Keratinocyte (primary cell): ENCODE data around the gene TMC7. TPM values are rescaled to one million over a fixed set of nuclear protein-coding genes. Genes with fewer than 3 reads are reported as not detected.

Experiments
- DNase-seq: peaks from one replicate; pipeline ENCODE4 v3.0.0-alpha.2; 2011; ENCODE audit warnings: low read depth, missing footprints, low spot score
- FAIRE-seq: peaks from 2 replicates; lab custom pipeline; 2011; peaks lifted over from hg19 to GRCh38; lab: Jason Lieb, UNC
- H2AFZ ChIP-seq: 2 replicates; pipeline ENCODE4 v1.6.0; 2012; ENCODE audit warnings: low read length, control low read depth, inconsistent platforms; ENCODE audit not compliant: control insufficient read depth
- H3K27ac ChIP-seq: 2 replicates; pipeline ENCODE4 v1.5.1; 2011; ENCODE audit warnings: low read length; ENCODE audit not compliant: control insufficient read depth, insufficient read depth
- H3K27me3 ChIP-seq: 3 replicates; pipeline ENCODE4 v1.6.0; 2011; ENCODE audit warnings: low read length; ENCODE audit not compliant: control insufficient read depth, insufficient read depth; ENCODE audit errors: extremely low read depth
- H3K36me3 ChIP-seq, 2 experiments: 2 replicates in 1 of 2; 3 replicates in 1 of 2; pipeline ENCODE4 v1.5.1; 2011; ENCODE audit warnings: low read length in 2 of 2, mild to moderate bottlenecking in 1 of 2; ENCODE audit not compliant: control insufficient read depth in 2 of 2, insufficient read depth in 2 of 2; ENCODE audit errors: extremely low read depth in 1 of 2
- H3K4me1 ChIP-seq: 3 replicates; pipeline ENCODE4 v1.5.1; 2011; ENCODE audit warnings: low read length; ENCODE audit not compliant: control insufficient read depth, insufficient read depth; ENCODE audit errors: extremely low read depth
- H3K4me2 ChIP-seq: 3 replicates; pipeline ENCODE4 v1.6.0; 2011; ENCODE audit warnings: low read depth, low read length; ENCODE audit not compliant: control insufficient read depth, insufficient read depth; ENCODE audit errors: extremely low read depth
- H3K4me3 ChIP-seq, 3 experiments: fragments of 200-600 bp in 1 of 3; sonication (generic) in 1 of 3; 2 replicates in 2 of 3; 3 replicates in 1 of 3; pipeline ENCODE4 v1.5.1; 2011 to 2016; ENCODE audit warnings: low read length in 3 of 3, mild to moderate bottlenecking in 3 of 3, control low read depth in 2 of 3, inconsistent platforms in 1 of 3, low read depth in 1 of 3, mixed read lengths in 1 of 3, mixed run types in 1 of 3, moderate library complexity in 1 of 3; ENCODE audit not compliant: control insufficient read depth in 2 of 3, insufficient read depth in 2 of 3; ENCODE audit errors: extremely low read depth in 1 of 3
- H3K79me2 ChIP-seq: 2 replicates; pipeline ENCODE4 v1.6.0; 2012; ENCODE audit warnings: low read length; ENCODE audit not compliant: control insufficient read depth, insufficient read depth
- H3K9ac ChIP-seq: 3 replicates; pipeline ENCODE4 v1.6.0; 2011; ENCODE audit warnings: low read length; ENCODE audit not compliant: control insufficient read depth, insufficient read depth; ENCODE audit errors: extremely low read depth
- H3K9me1 ChIP-seq: 3 replicates; pipeline ENCODE4 v1.6.0; 2011; ENCODE audit warnings: low read length; ENCODE audit not compliant: control insufficient read depth, insufficient read depth; ENCODE audit errors: extremely low read depth
- H3K9me3 ChIP-seq: 2 replicates; pipeline ENCODE4 v1.5.1; 2012; ENCODE audit warnings: low read depth, low read length; ENCODE audit not compliant: control insufficient read depth
- H4K20me1 ChIP-seq: 3 replicates; pipeline ENCODE4 v1.6.0; 2011; ENCODE audit warnings: low read length; ENCODE audit not compliant: control insufficient read depth, insufficient read depth; ENCODE audit errors: extremely low read depth
- EZH2 ChIP-seq: IDR thresholded peaks from one replicate; pipeline ENCODE4 v1.6.1; 2012; ENCODE audit warnings: inconsistent platforms, mild to moderate bottlenecking, low read length, moderate library complexity
- dilution Hi-C: fragments of 300-500 bp; cut with MboI; formaldehyde crosslinking; loops from one replicate; pipeline ENCODE4 v1.7.0; 2020; ENCODE audit warnings: low sequenced_read_pairs; ENCODE audit not compliant: extremely low pct_ligation_motif_present
- polyA plus RNA-seq, 5 experiments: library from polyadenylated mRNA; depleted of rRNA in 3 of 5; stranded (reverse) in 3 of 5; stranded (forward) in 1 of 5; unstranded in 1 of 5; fragments of >200 nt; gene quantifications; 1 replicate in 1 of 5; 2 replicates in 3 of 5; 3 replicates in 1 of 5; pipeline versions ENCODE4 v1.2.1 to v1.2.3, GENCODE V29; 2011 to 2012; ENCODE audit warnings: missing spikeins in 2 of 5, low read depth in 1 of 5, low replicate concordance in 1 of 5
- TF ChIP-seq, protein P1 (sequence below), 3 experiments: IDR thresholded peaks in 1 of 3; conservative IDR thresholded peaks in 1 of 3; optimal IDR thresholded peaks in 1 of 3; 2 replicates in 2 of 3; 3 replicates in 1 of 3; pipeline versions ENCODE3 to v1.5.1; 2011; ENCODE audit warnings: low read length in 3 of 3, mild to moderate bottlenecking in 3 of 3, moderate library complexity in 2 of 3, control low read depth in 1 of 3, inconsistent platforms in 1 of 3; ENCODE audit not compliant: insufficient read depth in 2 of 3; ENCODE audit errors: extremely low read depth in 1 of 3

TMC7 gene
- polyA plus RNA-seq, 1 donor (not counting 4 experiments of a cell fraction or from before 2014, with no cell fraction given), result 8.5 TPM

DNA sequence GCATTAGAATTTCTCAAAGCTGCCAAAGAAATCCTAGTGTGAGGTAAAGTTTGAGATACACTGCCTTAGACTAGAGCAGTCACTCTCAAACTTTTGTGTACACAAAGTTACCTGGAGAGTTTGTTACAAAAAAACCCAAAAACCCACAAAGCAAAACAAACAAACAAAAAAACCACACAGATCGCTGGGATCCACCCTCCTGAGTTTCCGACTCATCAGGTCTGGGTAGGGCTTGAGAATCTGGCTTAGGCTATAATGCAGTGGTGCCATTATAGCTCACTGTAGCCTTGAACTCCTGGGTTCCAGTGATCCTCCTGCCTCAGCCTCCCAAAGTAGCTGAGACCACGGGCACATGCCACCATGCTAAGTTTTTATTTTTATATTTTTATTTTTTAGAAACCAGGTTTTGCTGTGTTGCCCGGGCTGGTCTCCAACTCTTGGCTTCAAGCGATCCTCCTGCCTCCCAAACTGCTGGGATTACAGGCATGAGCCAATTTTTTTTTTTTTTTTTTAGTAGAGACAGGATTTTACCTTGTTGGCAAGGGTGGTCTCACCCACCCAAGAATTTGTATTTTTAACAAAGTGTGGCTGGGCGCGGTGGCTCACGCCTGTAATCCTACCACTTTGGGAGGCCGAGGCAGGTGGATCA, 35.2 kb upstream of the TMC7 start:
- Histone ChIP-seq H3K79me2 (no peaks in the 10 kb centered on the region), H3K4me2 (no peak overlapping the region), H2AFZ (peak overlapping the region; percentile 33), H3K4me3 (no peak overlapping the region), H3K9me3 (no peaks in the 10 kb centered on the region), H3K4me1 (peaks cover 2% of the 10 kb centered on the region), H3K27me3 (no peaks in the 10 kb centered on the region), H3K9ac (no peak overlapping the region), H3K36me3 (no peaks in the 10 kb centered on the region), H4K20me1 (no peaks in the 10 kb centered on the region), H3K9me1 (no peaks in the 10 kb centered on the region), H3K27ac (no peak overlapping the region)
- DNase-seq (no peak), FAIRE-seq (no peak)
- dilution Hi-C loops, result no loop called here
- no peak for TF ChIP-seq EZH2
- TF ChIP-seq, protein P1, sequence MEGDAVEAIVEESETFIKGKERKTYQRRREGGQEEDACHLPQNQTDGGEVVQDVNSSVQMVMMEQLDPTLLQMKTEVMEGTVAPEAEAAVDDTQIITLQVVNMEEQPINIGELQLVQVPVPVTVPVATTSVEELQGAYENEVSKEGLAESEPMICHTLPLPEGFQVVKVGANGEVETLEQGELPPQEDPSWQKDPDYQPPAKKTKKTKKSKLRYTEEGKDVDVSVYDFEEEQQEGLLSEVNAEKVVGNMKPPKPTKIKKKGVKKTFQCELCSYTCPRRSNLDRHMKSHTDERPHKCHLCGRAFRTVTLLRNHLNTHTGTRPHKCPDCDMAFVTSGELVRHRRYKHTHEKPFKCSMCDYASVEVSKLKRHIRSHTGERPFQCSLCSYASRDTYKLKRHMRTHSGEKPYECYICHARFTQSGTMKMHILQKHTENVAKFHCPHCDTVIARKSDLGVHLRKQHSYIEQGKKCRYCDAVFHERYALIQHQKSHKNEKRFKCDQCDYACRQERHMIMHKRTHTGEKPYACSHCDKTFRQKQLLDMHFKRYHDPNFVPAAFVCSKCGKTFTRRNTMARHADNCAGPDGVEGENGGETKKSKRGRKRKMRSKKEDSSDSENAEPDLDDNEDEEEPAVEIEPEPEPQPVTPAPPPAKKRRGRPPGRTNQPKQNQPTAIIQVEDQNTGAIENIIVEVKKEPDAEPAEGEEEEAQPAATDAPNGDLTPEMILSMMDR (optimal IDR thresholded peaks at IDR 0.05 in 1 of 3, IDR thresholded peaks at IDR 0.05 in 1 of 3, conservative IDR thresholded peaks at IDR 0.05 in 1 of 3; ENCODE audit: extremely low read depth in 1 of 3, insufficient read depth in 2 of 3, low read length in 3 of 3), result no peak

DNA sequence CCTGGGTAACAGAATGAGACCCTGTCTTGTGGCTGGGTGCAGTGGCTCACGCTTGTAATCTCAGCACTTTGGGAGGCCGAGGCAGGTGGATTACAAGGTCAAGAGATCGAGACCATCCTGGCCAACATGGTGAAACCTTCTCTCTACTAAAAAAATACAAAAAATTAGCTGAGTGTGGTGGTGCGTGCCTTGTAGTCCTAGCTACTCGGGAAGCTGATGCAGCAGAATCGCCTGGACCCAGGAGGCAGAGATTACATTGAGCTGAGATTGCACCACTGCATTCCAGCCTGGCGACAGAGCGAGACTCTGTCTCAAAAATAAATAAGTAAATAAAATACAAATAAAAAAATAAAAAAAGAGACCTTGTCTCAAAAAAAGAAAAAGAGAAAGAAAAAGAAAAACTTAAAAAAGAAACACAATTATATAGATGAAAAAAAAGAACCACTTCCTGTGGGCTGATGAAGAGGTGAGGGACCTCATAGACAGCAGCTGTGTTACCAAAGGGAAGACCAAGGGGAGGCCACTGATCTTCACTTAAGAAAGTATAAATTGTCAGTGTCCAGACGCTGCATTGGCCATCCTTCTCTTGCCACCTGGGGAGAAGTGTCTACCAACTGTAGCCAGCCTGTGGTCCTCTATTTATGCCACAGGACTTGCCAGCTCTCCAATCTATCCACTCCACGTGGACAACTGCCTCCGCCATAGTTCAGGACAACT, 33.1 kb upstream of the TMC7 start:
- H3K4me3 ChIP-seq, result no peak overlapping the region
- no peak for DNase-seq
- no peaks in the 10 kb centered on the region for H3K27me3 ChIP-seq
- no peaks in the 10 kb centered on the region for H3K36me3 ChIP-seq
- H4K20me1 ChIP-seq, result no peaks in the 10 kb centered on the region
- no peak overlapping the region for H2AFZ ChIP-seq
- H3K27ac ChIP-seq, result no peak overlapping the region
- H3K9me1 ChIP-seq, result no peaks in the 10 kb centered on the region
- no peaks in the 10 kb centered on the region for H3K9me3 ChIP-seq
- dilution Hi-C loops, result no loop called here
- H3K9ac ChIP-seq, result no peak overlapping the region
- H3K4me1 ChIP-seq, result peaks cover 2% of the 10 kb centered on the region
- TF ChIP-seq, protein P1 (optimal IDR thresholded peaks at IDR 0.05 in 1 of 3, IDR thresholded peaks at IDR 0.05 in 1 of 3, conservative IDR thresholded peaks at IDR 0.05 in 1 of 3; ENCODE audit: extremely low read depth in 1 of 3, insufficient read depth in 2 of 3, low read length in 3 of 3), result no peak
- TF ChIP-seq EZH2, result no peak
- H3K79me2 ChIP-seq, result no peaks in the 10 kb centered on the region
- no peak overlapping the region for H3K4me2 ChIP-seq
- no peak for FAIRE-seq
